ENCODE data around the gene CACNA1S. TPM values are rescaled to one million over a fixed set of nuclear protein-coding genes. Genes with fewer than 3 reads are reported as not detected.

CACNA1S gene
- total RNA-seq, 1 donor from 2014 or later = 0.06 TPM

GRCh38 chr1:201074018-201074417, 38.2 kb downstream of the CACNA1S start:
- DNase-seq (no peak), ATAC-seq (no peak)
- Histone ChIP-seq H3K4me3 (no peak overlapping the region), H3K9me3 (no peaks in the 10 kb centered on the region), H3K27me3 (ENCODE audit: low read depth) (no peaks in the 10 kb centered on the region), H3K36me3 (no peaks in the 10 kb centered on the region), H3K4me1 (no peaks in the 10 kb centered on the region), H3K27ac (no peak overlapping the region)
- intact Hi-C loops (cut with DNase I) = no loop called here
- TF ChIP-seq, protein P1, sequence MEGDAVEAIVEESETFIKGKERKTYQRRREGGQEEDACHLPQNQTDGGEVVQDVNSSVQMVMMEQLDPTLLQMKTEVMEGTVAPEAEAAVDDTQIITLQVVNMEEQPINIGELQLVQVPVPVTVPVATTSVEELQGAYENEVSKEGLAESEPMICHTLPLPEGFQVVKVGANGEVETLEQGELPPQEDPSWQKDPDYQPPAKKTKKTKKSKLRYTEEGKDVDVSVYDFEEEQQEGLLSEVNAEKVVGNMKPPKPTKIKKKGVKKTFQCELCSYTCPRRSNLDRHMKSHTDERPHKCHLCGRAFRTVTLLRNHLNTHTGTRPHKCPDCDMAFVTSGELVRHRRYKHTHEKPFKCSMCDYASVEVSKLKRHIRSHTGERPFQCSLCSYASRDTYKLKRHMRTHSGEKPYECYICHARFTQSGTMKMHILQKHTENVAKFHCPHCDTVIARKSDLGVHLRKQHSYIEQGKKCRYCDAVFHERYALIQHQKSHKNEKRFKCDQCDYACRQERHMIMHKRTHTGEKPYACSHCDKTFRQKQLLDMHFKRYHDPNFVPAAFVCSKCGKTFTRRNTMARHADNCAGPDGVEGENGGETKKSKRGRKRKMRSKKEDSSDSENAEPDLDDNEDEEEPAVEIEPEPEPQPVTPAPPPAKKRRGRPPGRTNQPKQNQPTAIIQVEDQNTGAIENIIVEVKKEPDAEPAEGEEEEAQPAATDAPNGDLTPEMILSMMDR (IDR thresholded peaks at IDR 0.05) = no peak

DNA sequence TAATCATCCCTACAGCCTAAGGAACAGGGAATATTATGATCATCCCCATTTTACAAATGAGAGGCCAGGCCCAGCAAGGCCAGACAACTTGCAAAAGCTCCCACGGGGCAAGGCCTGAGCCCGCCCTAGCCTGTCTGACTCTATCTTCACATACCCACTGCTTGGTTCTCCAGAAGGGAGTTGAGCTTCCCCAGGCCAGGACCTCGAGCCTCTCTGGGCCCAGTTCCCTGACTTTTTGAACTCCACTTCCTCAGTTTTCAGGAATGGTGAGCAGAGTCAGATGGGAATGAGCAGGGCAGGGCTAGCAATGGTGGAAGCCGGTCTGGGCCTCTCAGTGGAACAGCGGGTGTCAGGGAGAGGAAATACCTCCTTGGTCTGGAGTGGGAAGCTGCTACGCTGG, 39.3 kb downstream of the CACNA1S start:
- TF ChIP-seq, protein P1 (IDR thresholded peaks at IDR 0.05) = no peak
- DNase-seq = no peak
- no peaks in the 10 kb centered on the region for H3K27me3 ChIP-seq (ENCODE audit: low read depth)
- no peaks in the 10 kb centered on the region for H3K36me3 ChIP-seq
- no peak overlapping the region for H3K4me3 ChIP-seq
- no peak for ATAC-seq
- intact Hi-C loops (cut with DNase I) = no loop called here
- H3K9me3 ChIP-seq = no peaks in the 10 kb centered on the region
- H3K27ac ChIP-seq = no peak overlapping the region
- no peaks in the 10 kb centered on the region for H3K4me1 ChIP-seq

GRCh38 chr1:201072149-201072548, 40.1 kb downstream of the CACNA1S start:
- DNase-seq (no peak), ATAC-seq (no peak)
- H3K4me3 ChIP-seq = no peak overlapping the region
- no peaks in the 10 kb centered on the region for H3K4me1 ChIP-seq
- H3K27ac ChIP-seq = no peak overlapping the region
- TF ChIP-seq, protein P1 (IDR thresholded peaks at IDR 0.05) = no peak
- H3K9me3 ChIP-seq = no peaks in the 10 kb centered on the region
- no peaks in the 10 kb centered on the region for H3K36me3 ChIP-seq
- intact Hi-C loops (cut with DNase I) = no loop called here
- no peaks in the 10 kb centered on the region for H3K27me3 ChIP-seq (ENCODE audit: low read depth)

DNA sequence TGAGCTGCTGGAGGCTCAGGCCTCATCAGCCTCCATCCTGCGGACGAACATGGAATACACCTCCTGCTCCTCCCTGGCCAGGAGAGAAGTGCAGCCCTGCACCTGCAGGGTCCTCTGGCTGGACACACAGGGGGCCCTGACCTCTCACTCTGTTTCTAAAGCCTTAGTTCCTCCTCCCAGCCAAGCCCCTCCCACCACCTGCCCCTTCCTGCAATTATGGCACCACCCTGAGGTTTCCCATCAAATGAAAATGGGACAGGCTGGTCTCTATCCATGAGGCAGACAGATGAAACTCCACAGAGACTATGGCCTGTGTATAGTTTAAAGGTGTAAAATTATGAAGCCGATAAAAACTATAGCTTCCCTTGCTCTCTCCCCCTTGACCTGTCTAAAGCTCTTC, 42.6 kb downstream of the CACNA1S start:
- no peak overlapping the region for H3K4me3 ChIP-seq
- no peak overlapping the region for H3K27ac ChIP-seq
- ATAC-seq = no peak
- no peaks in the 10 kb centered on the region for H3K27me3 ChIP-seq (ENCODE audit: low read depth)
- TF ChIP-seq, protein P1 (IDR thresholded peaks at IDR 0.05) = no peak
- intact Hi-C loops (cut with DNase I) = no loop called here
- H3K9me3 ChIP-seq = no peaks in the 10 kb centered on the region
- no peaks in the 10 kb centered on the region for H3K36me3 ChIP-seq
- no peaks in the 10 kb centered on the region for H3K4me1 ChIP-seq
- no peak for DNase-seq

GRCh38 chr1:201068976-201069375, 43.2 kb downstream of the CACNA1S start:
- TF ChIP-seq, protein P1 (IDR thresholded peaks at IDR 0.05) = no peak
- DNase-seq = no peak
- Histone ChIP-seq H3K4me3 (no peak overlapping the region), H3K27ac (no peak overlapping the region), H3K4me1 (no peaks in the 10 kb centered on the region), H3K9me3 (no peaks in the 10 kb centered on the region), H3K36me3 (no peaks in the 10 kb centered on the region), H3K27me3 (ENCODE audit: low read depth) (no peaks in the 10 kb centered on the region)
- intact Hi-C loops (cut with DNase I) = no loop called here
- no peak for ATAC-seq

DNA sequence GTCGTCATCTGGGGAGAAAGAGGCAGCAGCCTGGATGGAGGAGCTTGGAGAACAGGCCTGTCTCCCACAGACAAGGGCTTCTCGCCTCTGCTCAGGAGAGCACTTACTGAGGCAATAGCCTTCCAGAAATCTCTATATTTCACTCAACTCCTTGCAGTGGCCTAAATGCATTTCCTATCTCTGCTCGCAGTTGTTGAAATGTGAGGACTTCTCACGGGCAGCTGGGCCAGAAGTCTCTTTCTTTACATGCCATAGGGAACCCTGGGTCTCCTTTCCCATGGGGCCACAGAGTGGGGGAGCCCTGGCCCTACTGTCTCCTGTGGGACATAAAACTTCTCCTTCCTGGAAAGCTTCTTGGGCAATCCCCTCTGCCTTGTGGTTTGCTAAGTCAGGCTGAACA, 45.2 kb downstream of the CACNA1S start:
- H3K4me3 ChIP-seq = no peak overlapping the region
- no peak overlapping the region for H3K27ac ChIP-seq
- ATAC-seq = no peak
- intact Hi-C loops (cut with DNase I) = no loop called here
- no peaks in the 10 kb centered on the region for H3K9me3 ChIP-seq
- no peaks in the 10 kb centered on the region for H3K4me1 ChIP-seq
- TF ChIP-seq, protein P1 (IDR thresholded peaks at IDR 0.05) = no peak
- DNase-seq = no peak
- H3K27me3 ChIP-seq (ENCODE audit: low read depth) = no peaks in the 10 kb centered on the region
- no peaks in the 10 kb centered on the region for H3K36me3 ChIP-seq
